ENCODE data around the gene CD22. TPM values are rescaled to one million over a fixed set of nuclear protein-coding genes. Genes with fewer than 3 reads are reported as not detected.

Gene CD22
- total RNA-seq, 4 donors from 2014 or later, result not detected

DNA sequence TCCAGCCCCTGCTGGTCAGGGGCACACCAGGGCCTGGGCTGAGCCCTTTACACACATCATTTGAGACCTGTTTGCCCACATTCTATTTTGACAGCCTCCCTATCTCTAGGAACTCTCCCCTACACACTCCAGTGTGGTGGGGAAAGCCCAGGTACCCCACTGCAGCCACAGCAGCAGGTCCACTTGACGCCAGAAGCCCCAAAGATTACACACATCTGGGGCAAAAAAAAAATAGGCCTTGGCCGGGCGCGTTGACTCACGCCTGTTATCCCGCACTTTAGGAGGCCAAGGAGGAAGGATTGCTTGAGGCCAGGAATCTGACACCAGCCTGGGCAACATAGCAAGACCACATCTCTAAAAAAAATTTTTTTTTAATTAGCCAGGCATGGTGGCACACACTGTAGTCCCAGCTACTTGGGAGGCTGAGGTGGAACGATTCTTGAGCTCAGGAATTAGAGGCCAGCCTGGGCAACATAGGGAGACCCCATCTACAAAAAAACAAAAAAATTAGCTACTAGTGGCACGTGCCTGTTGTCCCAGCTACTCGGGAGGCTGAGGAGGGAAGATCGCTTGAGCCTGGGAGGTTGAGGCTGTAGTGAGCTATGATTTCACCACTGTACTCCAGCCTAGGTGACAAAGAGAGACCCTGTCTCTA lies 18.0 kb upstream of the CD22 start:
- Histone ChIP-seq H3K27me3 (no peaks in the 10 kb centered on the region), H3K27ac (no peak overlapping the region), H3K4me1 (no peaks in the 10 kb centered on the region), H3K9me3 (no peaks in the 10 kb centered on the region), H3K36me3 (no peaks in the 10 kb centered on the region), H3K4me3 (no peak overlapping the region)
- TF ChIP-seq, protein P1, sequence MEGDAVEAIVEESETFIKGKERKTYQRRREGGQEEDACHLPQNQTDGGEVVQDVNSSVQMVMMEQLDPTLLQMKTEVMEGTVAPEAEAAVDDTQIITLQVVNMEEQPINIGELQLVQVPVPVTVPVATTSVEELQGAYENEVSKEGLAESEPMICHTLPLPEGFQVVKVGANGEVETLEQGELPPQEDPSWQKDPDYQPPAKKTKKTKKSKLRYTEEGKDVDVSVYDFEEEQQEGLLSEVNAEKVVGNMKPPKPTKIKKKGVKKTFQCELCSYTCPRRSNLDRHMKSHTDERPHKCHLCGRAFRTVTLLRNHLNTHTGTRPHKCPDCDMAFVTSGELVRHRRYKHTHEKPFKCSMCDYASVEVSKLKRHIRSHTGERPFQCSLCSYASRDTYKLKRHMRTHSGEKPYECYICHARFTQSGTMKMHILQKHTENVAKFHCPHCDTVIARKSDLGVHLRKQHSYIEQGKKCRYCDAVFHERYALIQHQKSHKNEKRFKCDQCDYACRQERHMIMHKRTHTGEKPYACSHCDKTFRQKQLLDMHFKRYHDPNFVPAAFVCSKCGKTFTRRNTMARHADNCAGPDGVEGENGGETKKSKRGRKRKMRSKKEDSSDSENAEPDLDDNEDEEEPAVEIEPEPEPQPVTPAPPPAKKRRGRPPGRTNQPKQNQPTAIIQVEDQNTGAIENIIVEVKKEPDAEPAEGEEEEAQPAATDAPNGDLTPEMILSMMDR (IDR thresholded peaks at IDR 0.05), result no peak
- no peak for TF ChIP-seq POLR2AphosphoS5 (IDR thresholded peaks at IDR 0.05)
- no peak for TF ChIP-seq POLR2A (IDR thresholded peaks at IDR 0.05)
- TF ChIP-seq EP300 (IDR thresholded peaks at IDR 0.05), result no peak
- WGBS, result 93% methylated on average over 10 of the region's 10 CpGs
- no peak for DNase-seq (ENCODE audit: low spot score in 2 of 2)

DNA sequence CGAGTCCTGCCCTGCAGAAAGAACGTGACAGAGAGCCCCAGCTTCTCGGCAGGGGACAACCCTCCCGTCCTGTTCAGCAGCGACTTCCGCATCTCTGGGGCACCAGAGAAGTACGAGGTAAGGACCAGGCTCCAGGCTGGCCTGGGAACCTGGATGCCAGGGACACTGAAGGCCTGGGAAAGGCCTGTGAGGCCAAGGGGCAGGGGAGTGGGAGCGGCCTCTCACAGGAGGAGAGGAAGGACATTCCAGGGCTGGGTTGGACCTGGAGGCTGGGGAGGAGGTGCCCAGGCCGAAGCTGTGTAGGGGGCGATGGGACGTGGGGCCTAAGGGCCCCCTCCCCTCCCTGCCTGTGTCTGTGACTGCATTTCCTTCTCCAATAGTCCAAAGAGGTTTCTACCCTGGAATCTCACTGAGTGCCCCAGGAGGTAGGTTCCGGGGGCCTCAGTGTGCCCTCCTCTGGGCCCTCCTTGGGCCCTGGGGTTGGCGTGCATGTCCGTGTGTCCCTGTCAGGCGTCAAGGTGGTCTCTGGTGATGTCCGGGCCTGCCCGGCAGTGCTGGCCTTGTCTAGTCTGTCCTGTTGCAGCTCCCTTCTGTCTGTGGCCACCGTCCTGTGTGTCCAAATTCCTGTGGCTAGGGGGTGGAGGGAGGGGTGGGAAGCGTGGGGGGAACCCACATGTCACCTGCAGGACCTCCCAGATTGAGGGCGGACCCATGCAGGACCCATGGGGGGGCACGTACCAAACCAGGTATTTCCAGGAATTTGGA lies 16.9 kb upstream of the CD22 start:
- Histone ChIP-seq H3K4me1 (no peaks in the 10 kb centered on the region), H3K27me3 (no peaks in the 10 kb centered on the region), H3K4me3 (no peak overlapping the region), H3K27ac (no peak overlapping the region), H3K36me3 (no peaks in the 10 kb centered on the region), H3K9me3 (no peaks in the 10 kb centered on the region)
- DNase-seq (ENCODE audit: low spot score in 2 of 2), result no peak
- 79% methylated on average over 12 of the region's 21 CpGs for WGBS
- TF ChIP-seq EP300 (IDR thresholded peaks at IDR 0.05) (no peak), POLR2AphosphoS5 (IDR thresholded peaks at IDR 0.05) (no peak), POLR2A (IDR thresholded peaks at IDR 0.05) (no peak)
- TF ChIP-seq, protein P1 (IDR thresholded peaks at IDR 0.05), result no peak

DNA sequence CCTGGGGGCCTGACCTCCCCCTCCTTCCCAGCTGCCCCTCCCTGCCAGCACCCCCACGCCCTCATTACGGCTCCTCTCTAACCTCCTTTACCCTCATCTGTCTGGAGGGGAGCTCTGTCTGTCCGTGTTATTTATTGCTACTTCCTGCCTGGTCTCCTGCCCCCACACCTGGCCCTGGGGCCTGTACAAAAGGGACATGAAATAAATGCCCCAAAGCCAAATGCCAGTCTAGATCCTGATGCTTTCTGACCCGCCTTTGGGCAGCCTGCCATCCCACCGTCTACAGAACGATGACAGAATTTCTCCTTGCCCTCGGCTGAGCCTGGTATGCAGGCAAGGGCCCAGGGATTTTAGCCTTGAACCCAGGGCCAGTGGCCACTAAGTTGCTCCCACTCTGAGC lies 15.4 kb upstream of the CD22 start:
- Histone ChIP-seq H3K27me3 (no peaks in the 10 kb centered on the region), H3K27ac (no peak overlapping the region), H3K9me3 (no peaks in the 10 kb centered on the region), H3K4me1 (peaks cover 3% of the 10 kb centered on the region), H3K4me3 (no peak overlapping the region), H3K36me3 (no peaks in the 10 kb centered on the region)
- TF ChIP-seq EP300 (IDR thresholded peaks at IDR 0.05) (no peak), POLR2AphosphoS5 (IDR thresholded peaks at IDR 0.05) (no peak), POLR2A (IDR thresholded peaks at IDR 0.05) (no peak)
- TF ChIP-seq, protein P1 (IDR thresholded peaks at IDR 0.05), result no peak
- no peak for DNase-seq (ENCODE audit: low spot score in 2 of 2)
- 33% methylated on average over 7 of the region's 7 CpGs for WGBS

DNA sequence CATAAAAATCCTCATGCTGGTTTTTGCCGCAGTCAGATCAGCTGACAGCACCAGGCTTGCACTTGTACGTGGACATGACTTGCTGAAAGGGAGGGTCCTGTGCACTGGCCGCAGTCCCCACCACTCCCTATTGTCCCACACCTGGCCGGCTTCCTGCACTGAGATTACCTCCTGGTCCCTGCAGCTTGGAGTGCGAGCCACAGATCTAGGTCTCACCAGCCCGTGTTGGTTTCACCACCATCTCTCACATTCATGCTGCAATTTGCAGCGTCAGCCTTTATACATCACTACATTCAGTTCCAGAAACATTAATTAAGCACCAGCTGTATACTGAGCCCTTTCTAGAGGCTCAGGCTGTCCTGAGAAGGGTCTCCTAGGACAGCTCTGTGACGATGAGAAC lies 15.0 kb upstream of the CD22 start:
- no peak overlapping the region for H3K27ac ChIP-seq
- TF ChIP-seq, protein P1 (IDR thresholded peaks at IDR 0.05), result no peak
- TF ChIP-seq POLR2AphosphoS5 (IDR thresholded peaks at IDR 0.05) (no peak), POLR2A (IDR thresholded peaks at IDR 0.05) (no peak), EP300 (IDR thresholded peaks at IDR 0.05) (no peak)
- no peak for DNase-seq (ENCODE audit: low spot score in 2 of 2)
- H3K4me3 ChIP-seq, result no peak overlapping the region
- 83% methylated on average over 8 of the region's 8 CpGs for WGBS
- H3K36me3 ChIP-seq, result no peaks in the 10 kb centered on the region
- H3K4me1 ChIP-seq, result peaks cover 6% of the 10 kb centered on the region
- H3K9me3 ChIP-seq, result no peaks in the 10 kb centered on the region
- no peaks in the 10 kb centered on the region for H3K27me3 ChIP-seq

DNA sequence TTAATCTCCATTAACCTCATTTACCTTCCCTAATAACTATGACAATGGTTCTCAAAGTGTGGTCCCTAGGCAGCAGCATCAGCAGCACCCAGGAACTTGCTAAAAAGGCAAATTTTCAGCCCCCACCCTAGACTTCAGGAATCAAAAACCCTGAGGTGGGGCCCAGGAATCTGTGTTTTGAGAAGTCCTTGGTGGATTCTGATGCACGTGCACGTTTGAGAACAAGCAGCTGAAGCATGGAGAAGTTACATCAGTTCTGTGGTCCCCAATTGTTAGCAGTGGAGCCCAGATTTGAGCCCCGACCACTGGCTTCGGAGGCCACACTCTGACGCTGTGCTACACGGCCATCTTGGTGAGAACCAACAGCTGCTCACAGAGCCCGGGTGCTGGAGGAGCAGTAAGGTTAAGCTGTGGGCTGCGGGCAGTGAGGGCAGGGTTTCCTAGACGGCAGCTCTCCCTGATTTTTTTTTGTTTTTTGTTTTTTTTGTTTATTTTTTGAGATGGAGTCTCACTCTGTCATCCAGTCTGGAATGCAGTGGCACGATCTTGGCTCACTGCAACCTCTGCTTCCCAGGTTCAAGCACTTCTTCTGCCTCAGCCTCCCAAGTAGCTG lies 14.0 kb upstream of the CD22 start:
- Histone ChIP-seq H3K4me1 (peaks cover 13% of the 10 kb centered on the region), H3K4me3 (no peak overlapping the region), H3K9me3 (no peaks in the 10 kb centered on the region), H3K36me3 (no peaks in the 10 kb centered on the region), H3K27ac (no peak overlapping the region), H3K27me3 (no peaks in the 10 kb centered on the region)
- TF ChIP-seq EP300 (IDR thresholded peaks at IDR 0.05), result no peak
- no peak for TF ChIP-seq POLR2A (IDR thresholded peaks at IDR 0.05)
- TF ChIP-seq, protein P1 (IDR thresholded peaks at IDR 0.05), result no peak
- no peak for TF ChIP-seq POLR2AphosphoS5 (IDR thresholded peaks at IDR 0.05)
- peak in 1 of 2 donors; percentile 30 for DNase-seq (ENCODE audit: low spot score in 2 of 2)
- 86% methylated on average over 10 of the region's 10 CpGs for WGBS

Measured in suprapubic skin (tissue), 4 donors.